LoVo (cell line): Measurements from ENCODE around the gene OPRL1.

Experiments used
- DNase-seq: peaks from one replicate; pipeline ENCODE4 v3.0.0-alpha.2; 2016; ENCODE audit warnings: low spot score

OPRL1 gene

DNA sequence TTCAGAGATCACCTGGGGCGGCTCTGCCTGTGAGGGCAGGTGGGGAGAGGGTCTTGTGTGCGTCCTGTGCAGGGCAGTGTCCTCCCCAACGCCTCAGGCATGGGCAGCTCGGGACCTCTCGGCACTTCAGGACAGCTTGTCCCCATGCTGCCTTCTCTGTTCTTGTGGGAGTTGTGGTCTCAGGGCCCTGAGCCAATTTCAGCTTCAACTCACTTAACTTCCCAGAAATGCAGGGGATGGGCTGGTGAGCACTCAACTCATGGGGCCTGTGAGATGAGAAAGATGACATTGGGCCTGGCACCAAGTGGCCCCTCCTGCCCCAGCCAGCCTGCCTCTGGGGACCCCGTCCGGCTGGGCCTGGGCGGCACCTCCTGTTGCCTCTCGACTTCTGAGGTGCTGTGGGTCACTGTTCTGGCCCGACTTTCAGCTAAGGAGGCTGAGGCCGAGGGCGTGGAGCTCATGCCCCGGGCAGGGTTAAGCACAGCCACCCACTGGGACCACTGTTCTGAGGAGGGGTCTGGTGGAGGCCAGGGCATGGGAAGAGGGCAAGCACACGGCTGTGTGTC lies 7.3 kb upstream of the OPRL1 start:
- no peak for DNase-seq

DNA sequence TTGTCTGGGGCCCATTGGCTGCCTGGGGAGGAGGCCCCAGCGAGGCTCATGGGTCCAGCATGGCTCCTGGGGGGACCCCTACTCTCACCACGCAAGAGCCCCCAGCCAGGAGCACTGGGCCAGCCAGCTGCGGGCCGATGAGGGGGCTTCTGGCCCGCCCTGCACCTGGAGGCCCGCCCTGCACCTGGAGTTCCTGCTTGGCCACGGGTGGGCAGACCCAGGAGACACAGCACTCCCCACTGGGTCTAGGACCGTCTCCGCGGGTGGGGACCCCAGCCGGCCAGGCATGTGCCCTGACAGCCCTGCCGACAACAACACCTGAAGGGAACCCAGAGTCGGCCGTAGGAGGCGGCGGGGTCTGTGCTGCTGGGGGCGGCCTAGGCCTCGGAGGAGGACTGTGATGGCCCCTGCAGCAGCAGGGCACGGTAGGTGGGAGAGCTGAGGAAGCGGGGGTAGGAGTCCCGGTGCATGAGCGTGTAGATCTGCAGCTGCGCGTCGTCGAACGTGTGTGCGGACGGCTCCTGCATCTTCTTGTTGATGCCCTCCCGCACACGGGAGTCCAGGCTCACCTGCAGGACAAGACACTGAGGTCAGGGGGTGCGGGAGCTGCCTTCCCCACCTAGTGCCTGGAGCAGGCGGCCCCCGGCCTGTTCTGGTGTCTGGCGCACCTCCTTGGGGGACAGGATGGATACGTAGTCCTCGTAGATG lies 6.3 kb upstream of the OPRL1 start:
- no peak for DNase-seq

DNA sequence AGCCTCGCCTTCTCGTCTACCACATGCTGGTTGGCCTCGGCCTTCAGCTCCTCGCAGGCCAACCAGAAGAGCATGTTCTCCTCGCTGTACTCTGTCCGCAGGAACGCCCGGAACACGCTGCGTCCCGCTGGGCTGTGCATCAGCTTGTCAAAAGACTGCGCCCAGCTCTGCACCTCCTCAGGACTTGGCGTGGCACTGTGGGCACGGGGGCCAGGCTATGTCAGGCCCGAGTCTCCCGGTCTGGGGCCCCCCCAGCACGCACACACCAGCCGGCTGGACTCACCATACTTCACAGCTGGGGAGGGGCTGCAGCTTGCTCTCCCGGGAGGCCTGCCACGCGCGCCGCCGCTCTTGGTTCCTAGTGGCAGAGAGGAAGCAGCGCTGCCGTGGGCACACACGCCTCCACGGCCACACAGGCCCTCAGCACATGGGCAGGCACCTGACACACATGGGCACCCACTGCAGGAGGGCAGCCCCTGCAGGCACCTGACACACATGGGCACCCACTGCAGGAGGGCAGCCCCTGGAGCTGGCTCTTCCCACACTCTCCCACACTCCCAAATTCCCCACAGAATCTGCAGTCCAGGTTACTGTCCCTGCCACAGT lies 5.6 kb upstream of the OPRL1 start:
- DNase-seq, result no peak

DNA sequence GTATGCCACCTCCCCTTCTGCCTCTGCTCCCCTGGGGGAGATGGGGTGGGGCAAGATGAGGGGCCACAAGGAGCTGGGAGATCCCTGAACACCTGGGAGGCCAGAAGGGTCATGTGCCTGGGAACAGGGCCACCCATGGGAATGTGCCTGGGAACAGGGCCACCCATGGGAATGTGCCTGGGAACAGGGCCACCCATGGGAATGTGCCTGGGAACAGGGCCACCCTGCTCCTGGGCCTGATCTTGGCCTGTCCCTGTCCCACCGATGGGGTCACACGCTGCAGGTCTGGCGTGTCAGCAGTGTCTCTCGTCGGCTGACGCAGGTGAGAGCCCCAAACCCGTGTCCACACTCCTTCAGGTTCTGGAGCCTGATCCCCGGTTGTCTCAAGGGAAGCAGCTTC lies 4.9 kb upstream of the OPRL1 start:
- no peak for DNase-seq

DNA sequence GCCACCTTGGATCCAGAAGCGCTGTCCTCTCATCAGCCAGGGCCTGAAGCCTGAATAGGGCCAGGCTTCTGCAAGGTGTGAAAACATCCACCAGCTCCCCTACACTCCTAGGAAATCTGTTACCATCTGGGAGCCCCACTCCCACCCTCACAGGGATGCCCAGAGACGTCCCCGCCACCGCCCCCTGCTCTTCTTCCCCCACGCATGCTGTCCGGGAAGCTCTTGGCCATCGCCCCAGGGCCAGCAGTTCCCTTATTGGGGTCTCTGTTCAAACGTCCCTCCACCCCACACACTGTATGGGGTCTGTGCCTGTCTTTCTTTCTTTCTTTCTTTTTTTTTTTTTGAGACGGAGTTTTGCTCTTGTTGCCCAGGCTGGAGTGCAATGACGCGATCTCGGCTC lies 4.3 kb upstream of the OPRL1 start:
- no peak for DNase-seq

DNA sequence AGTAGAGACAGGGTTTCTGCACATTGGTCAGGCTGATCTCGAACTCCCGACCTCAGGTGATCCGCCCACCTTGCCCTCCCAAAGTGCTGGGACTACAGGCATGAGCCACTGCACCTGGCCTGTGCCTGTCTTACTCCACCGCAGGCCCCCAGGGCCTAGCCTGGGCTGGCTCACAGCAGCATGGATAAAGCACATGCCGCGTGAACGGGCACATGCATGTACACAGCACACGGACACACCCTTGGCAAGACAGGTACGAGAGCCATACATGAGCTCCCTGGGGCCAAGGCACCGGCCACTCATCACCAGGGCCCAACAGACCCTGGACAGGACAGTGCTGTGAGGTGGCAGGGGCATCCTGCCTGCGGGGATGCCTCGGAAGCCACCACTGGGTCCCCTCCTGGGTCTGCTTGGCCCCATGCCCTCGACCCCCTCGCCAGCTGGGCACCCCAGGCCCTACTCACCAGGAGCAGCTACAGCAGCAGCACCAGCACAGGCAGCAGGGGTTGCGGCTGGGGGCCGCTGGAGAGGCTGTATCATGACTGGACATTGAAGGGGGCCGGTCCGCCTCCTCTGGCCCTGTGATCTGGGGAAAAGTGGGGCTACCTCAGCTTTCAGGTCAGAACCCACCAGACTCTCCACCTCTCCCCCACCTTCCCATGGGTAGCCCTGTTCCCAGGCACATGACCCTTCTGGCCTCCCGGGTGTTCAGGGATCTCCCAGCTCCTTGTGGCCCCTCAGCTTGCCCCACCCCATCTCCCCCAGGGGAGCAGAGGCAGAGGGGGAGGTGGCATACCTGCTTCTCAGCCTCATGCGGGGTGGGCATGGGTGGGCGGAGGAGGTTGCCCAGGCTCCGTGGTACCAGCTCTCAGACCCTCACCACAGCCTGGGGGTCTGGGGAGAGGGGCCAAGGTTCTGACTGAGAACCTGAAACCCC lies 3.6 kb upstream of the OPRL1 start:
- DNase-seq, result no peak

DNA sequence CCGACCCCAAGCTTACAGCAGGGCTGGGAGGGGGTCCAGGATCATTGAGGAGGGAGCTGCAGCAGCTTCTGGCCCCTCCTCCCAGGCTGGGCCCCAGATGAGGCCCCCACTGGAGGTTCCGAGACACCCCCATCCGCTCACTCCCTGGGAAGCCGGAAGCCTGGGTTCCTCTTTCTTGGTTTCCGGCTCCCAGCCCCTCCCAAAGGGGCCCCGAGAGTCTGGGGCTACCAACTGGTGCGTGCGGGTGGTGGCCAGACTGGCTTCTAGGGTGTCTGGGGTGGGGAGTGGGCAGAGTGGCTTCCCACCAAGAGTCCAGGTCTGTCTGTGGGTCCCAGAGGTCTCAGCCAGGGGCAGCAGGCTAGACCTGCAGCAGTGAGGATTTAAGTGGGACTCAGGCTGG lies 2.8 kb upstream of the OPRL1 start:
- no peak for DNase-seq

DNA sequence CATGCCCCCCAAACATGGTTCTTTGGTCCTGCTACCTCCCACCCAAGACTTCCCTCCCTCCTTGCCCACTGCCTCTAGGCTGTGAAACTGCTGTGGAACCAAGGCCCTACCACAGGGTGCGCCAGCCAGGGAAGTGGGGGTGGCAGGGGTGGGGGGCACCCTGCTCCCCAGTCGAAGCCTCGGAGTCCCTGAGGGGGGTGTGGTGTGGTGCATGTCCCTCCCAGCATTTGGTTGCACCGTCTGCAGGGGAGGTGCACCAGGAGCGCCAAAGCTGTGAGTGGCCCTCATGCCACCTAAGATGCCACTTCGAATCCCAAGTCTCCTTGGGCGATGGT lies 2.4 kb upstream of the OPRL1 start:
- no peak for DNase-seq

DNA sequence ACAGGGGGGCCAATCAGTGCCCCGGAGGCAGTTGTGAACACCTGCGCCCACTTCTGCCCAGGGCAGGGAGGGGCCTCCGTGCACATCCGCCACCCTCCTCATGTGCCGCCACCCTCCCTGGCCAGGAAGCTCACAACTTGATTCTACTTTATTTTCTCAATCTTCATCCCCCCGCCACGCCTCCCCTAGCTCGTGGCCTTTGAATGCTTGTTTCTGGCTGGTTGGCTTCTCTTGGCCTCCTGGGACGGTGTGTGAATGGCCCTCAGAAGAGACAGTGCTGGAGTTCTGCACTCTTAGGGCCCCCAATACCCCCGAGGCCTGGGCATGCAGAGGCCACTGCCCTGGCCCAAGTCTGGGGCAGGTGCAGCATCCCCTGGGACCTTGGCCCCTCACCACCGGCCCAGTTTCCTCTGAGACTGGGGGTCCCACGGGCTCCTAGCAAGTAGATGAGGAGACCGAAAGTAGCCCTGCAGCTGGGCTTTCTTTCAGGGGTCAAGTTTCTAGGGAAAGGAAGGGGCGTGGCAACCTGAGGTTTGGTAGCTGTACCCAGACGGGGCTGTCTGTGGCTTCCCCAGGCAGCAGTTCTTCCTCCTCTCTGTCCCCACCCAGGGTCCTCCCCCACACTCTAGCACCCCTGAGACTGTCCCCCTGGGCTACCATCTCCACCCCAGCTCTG lies 1.9 kb upstream of the OPRL1 start:
- no peak for DNase-seq

DNA sequence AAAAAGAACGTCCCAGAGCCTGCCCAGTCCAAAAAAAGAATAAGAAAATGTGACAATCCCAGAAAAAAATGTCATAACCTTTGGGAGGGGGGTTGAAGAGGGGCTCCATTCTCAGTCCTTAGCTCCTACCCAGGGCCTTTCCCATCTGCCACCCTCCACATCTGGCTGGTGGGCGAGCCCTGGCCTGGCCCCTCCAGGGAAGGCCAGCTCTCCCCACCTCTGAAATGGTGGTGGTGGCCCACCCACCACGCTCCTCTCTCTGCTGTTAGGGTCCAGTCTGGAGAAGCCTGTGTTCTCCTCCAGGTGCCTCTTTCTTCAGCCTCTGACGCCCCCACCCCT lies 979 bp upstream of the OPRL1 start:
- no peak for DNase-seq

DNA sequence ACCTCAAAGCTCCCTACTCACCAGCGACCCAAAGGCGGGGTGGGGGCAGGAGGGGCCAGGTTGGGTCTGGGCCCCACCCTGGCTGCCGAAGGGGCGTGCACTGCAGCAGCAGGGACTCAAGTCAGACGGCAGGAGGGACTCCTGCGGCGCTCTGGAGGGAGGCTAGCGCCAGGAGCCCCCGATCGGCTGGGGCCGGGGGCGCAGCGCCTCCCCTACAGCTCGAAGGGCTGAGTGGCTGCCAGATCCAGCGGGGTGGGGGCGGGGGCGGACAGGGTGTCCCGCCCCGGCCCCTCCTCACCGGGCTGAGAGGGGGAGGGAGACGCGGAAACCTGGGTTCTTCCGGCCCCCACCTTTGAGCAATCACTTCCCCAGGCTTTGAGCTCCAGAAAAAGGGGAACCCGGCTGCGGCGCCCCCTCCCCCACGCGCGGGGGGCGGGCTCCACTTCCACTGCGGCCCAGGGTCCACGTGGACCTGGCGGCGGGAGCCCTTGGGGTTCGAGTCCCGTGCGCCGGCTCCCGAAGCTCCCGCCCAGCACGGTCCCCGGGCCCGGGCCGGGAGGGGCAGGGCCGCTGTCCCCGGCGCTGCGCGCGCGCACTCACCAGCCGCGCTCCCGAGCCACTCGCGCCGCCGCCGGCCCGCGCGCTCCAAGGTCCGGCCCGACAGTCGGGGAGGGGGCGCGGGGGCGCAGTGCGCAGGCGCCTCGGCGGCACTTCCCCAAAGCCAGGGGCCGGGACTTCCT lies 439 bp upstream of the OPRL1 start, which contains the start of gene RGS19:
Gene RGS19, minus strand, starts transcription at position 246 of the 740 bp plus-strand sequence. CDS start 2,632 bp downstream, outside the sequence.
- peak; percentile 70 for DNase-seq

DNA sequence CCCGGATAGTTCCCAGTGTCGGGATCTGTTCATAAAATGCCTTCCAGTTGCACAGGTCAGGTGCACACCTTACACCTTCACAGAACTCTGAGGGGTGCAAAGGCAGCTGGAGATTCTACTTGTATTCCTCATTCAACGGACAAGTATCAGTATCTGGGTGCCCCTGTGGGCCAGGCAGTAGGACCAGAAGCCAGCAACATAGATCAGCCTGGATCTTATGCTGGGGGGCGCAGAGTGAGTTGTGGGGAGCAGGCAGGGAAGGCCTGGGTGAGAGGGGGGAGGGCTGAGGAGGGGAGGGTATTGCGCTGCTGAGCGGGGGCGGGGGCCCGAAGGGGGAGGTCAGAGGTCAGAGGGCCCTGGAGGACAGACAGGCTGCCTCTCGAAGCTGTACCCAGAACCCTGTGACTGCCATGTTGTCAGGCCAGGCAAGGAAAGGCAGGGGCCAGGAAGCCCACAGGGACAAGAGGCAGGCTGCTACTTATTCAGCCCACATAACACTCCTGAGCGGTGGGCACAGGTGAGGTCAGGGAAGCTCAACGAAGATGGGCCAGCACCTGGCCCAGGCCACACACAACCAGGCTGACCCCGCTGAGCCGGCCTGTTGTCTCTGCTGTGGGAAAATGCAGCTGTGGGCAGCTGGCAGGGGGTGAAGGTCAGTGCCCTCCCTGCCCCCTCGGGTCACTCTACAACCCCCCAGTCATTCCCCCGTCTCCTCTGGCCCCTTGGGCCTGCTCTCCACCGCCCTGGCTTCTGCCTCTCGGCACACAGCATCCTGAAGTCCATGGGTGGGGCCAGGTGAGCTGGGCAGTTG lies 1.1 kb downstream of the OPRL1 start:
- DNase-seq, result no peak

DNA sequence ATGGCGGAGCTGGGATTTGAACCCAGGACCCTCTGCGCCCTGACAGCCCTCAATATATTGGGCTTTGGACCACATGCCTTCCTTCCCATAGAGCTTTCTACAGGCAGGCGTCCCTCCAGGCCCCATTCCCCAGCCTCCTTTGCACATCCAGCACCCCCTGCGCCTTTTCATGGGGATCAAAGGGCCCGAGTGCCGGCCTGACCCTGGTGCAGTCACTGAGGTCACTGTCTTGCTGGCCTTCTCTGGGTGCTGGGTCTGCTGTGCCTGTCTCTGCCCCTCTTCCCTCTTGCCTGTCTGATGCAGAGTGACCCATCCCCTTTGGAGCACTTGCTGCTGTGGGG lies 1.7 kb downstream of the OPRL1 start:
- DNase-seq, result no peak

DNA sequence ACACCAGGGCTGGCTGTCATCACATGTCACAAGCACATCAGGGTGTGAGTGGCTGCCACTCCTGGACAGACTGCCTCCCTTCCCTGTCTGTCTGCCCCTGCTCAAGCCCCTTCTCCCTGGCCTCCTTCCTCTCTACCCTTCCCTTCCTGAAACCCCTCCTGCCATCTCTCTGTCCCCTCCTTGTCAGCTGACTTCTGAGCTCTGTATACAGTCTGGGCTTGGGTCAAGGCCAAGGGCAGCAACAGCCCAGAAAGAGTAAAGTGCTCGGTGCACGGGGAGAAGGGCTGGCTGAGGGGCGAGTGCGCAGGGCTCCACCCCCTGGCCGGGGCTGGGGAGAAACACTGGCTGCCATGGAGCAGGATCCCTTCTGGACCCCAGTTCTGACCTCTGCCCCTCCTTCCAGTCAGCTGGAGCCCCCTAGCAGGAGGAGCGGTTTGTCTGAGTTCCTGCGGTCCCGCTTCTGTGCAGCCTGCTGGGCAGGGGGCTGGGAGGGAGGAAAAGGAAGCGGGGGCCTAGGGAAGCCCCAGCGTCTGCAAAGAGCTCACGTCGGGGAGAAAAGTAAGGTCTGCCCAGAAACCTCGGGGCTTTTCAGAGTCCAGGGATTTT lies 2.3 kb downstream of the OPRL1 start:
- no peak for DNase-seq

DNA sequence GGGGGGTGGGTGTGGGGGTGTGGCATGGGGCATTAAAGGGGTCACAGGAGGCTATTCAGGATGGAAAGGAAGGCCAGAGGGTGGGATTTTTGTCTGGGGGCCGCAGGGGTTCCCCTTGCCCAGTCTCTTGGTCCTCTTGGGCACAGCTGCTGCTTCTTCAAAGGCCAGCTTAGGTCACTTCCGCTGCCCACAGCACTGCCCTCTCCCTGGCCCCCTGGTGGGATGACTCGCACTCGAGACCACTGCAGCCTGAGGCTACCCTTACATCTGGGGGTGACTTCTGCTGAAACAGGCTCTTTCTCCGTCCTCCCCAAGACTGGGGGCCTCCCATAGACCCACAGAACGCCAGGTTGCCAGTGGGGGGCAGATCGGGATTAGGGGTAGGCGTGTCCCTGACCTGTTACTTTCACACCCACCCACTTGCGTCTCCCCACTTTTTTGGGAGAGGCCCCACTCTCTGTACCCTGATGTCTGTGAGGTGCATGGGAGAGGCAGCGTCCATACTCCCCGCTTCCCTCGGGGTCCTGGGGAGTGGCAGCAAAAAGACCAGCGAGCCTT lies 3.0 kb downstream of the OPRL1 start:
- DNase-seq, result no peak

DNA sequence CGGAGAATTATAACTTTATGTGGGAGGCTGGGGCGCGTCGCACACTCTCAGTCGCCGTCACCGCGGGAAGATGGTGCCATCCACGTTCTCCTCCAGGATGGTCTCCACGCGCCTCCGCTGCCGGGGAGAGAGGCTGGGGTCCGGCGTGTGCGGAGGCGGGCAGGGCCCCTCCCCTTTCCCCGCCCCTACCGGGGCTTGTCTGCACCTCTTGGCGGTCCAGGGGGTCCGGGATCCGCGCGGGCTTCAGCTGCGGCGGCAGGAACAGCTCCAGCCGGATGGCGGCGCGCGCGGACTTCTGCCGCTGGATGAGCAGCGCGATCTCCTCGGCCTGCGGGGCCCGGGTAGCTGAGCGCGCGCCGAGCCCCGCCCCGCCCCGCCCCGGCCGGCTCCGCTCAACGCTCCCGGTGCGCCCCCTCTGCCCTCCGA lies 3.5 kb downstream of the OPRL1 start:
- no peak for DNase-seq

DNA sequence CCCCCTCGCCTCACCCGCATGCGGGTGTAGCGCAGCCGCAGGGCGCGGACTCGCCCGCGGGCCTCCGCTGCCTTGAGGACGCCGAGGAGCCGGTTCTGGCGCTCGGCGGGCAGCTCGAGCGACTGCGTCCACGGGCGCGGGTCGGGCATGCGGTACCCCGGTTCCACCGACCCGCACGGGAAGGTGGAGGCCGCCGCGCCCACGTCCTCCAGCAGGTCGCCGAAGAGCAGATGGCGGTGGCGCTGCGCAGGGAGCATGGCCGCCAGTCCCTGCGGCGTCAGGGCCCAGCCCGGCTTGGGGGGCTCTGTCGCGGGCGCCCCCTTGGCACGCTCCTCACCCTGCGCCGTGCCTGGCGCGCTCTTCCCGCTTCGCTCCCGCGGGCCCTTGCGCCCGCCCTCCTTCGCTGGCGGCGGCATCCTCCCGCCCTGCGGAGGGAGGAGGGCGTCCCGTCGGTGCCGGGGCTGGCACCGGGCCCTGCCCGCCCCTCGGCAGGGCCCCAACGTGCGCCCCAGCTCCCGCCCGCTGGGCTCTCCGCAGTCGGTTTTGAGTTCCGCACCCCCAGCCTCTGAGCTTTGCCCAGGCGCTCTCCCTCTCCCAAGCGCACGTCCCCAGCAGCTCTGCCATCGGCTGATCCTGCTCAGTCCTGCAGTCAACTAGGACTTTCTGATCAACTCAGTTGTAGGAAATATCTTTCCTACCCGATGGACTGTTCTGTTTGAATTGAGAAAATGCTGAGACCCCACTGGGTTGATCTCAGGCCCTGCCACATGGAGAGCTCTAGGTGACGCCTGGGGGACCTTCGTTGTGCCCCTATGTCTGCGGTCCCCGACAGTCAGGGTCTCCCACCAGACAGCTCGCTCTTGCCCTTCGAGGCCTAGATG lies 4.2 kb downstream of the OPRL1 start, which contains the start of gene LKAAEAR1:
Gene LKAAEAR1, minus strand, starts transcription at position 595 of the 881 bp plus-strand sequence. Its CDS starts 179 bp downstream, at position 416.
- no peak for DNase-seq

DNA sequence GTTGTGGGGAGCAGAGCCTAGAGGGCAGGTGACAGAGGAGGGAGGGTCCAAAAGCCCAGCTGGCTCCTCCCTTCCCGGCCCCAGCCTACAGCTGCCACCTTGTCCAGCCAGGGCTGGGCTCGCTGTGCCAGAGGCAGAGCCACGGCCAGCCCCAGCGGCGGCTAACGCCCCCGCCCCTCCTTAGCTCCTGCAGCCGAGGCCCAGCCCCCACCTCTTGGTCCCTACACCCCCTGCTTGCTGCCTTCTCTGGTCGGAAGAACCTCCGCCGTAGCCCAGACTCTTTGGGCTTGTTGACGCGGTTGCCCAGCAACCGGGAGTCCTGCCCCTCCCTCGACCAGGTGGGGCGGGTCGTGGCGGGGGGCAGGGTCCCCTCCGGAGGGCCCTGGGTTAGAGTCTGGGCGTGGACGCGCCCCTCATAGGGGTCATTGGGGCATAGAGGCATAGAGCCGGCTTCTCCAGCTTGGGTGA lies 4.8 kb downstream of the OPRL1 start:
- no peak for DNase-seq

DNA sequence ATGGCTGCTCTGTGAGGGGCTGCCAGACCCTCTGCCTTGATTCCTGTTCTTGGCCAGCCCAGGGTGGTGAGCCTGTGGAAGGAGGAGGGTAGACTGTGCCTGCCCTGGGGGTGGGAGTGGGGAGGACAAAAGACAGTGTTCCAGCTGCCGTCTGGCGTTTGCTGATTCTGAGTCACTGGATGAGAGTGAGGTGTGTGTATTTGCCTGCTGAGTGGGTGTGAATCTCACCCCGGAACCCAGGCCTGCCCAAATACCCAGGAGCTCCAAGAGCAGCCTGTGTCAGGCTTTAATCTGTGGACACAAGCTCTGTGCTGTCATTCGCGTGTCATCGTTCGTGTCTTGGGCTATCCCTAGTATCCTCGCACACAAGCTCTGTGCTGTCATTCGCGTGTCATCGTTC lies 6.9 kb downstream of the OPRL1 start:
- no peak for DNase-seq
